PC-3 (cell line): ENCODE results near the gene BTN1A1.

ENCODE experiments used
- CTCF ChIP-seq: fragments of 300-600 bp; sonication (generic); conservative IDR thresholded peaks from 2 replicates; pipeline ENCODE4 v1.5.1; 2017; ENCODE audit warnings: antibody characterized with exemption, low read depth, mild to moderate bottlenecking, low read length
- EZH2 ChIP-seq: fragments of 300-600 bp; sonication (generic); IDR thresholded peaks from one replicate; pipeline ENCODE4 v1.6.1; 2017; ENCODE audit warnings: antibody characterized with exemption, mild to moderate bottlenecking, low read length; ENCODE audit not compliant: unreplicated experiment

GRCh38 chr6:26452631-26453235 is 47.4 kb upstream of the BTN1A1 start:
- TF ChIP-seq CTCF (no peak), EZH2 (no peak)
